Hair follicular keratinocyte (primary cell): ENCODE measurements around the gene TAAR6. TPM values are rescaled to one million over a fixed set of nuclear protein-coding genes. Genes with fewer than 3 reads are reported as not detected.

Experiments
- total RNA-seq: library from RNA; depleted of rRNA; stranded (reverse); fragments of >200 nt; gene quantifications from 2 replicates; pipeline ENCODE4 v1.2.3, GENCODE V29; 2015

The TAAR6 gene
- not detected in 2 replicates for total RNA-seq

GRCh38 chr6:132570221-132570777 is at the start of gene TAAR6:
TSS of gene TAAR6 (plus strand) at chr6:132570322. CDS start at chr6:132570322, 0 bp downstream.

DNA sequence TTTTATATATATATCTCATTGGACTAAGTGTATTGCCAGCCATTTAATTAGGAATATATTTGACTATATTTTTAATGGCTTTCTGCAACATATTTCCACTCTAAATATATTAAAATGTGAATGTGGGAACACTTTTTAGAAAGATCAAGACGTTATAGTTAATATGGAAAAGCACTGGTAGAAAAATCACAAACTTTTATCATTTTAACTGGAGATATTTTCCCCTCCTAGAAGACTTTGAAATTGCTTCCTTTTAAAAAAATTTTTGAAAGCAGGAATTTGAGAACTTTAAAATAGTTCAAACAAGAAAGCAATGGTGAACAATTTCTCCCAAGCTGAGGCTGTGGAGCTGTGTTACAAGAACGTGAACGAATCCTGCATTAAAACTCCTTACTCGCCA is 32.1 kb upstream of the TAAR6 start, which contains the start of gene TAAR9:
Gene TAAR9, plus strand, starts transcription at position 301 of the 400 bp plus-strand sequence. Its CDS starts 13 bp downstream, at position 314.

GRCh38 chr6:132552372-132552771 is 17.8 kb upstream of the TAAR6 start, which contains the start of gene TAAR8:
TSS of gene TAAR8 (plus strand) at chr6:132552672. CDS start at chr6:132552693, 21 bp downstream.

DNA sequence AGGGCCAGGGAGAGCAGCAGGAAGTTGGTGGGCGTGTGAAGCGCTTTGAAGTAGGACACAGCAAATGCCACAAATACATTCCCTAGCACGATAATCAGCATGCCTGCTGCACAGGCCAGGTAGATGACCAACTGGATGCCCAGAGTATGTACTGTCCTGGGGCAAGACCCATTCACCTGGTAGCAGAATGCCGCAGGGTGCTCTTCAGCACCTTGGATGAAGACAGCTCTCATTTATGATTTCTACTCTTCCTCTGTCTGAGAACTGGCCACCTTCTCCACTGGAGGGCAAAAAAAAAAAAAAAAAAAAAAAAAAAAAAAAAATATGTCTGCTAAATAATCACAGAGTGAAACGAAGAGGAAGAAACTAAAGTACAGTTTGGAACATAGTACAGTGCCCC is 19.3 kb downstream of the TAAR6 start, which contains the start of gene TAAR5:
Gene TAAR5, minus strand, starts transcription at position 288 of the 400 bp plus-strand sequence. Its CDS starts 55 bp downstream, at position 233.

Other genes with a start within 250 kb of the TAAR6 start
- gene MOXD1, start 168.8 kb upstream of the TAAR6 start, total RNA-seq = 3.4 and 4.3 TPM in 2 replicates
- 26.2 and 34.4 TPM in 2 replicates for gene STX7, start 57.2 kb upstream of the TAAR6 start, total RNA-seq
- gene TAAR9, start 32.0 kb upstream of the TAAR6 start, total RNA-seq = not detected in 2 replicates
- gene TAAR8, start 17.6 kb upstream of the TAAR6 start, total RNA-seq = not detected in 2 replicates
- gene TAAR5, start 19.4 kb downstream of the TAAR6 start, total RNA-seq = not detected in 2 replicates
- gene TAAR2, start 54.0 kb downstream of the TAAR6 start, total RNA-seq = not detected in 2 replicates
- not detected in 2 replicates for gene TAAR1, start 88.9 kb downstream of the TAAR6 start, total RNA-seq
- 0.46 and 0.70 TPM in 2 replicates for gene VNN1, start 143.7 kb downstream of the TAAR6 start, total RNA-seq
- gene VNN2, start 187.6 kb downstream of the TAAR6 start, total RNA-seq = not detected in 2 replicates
- 10.3 and 16.2 TPM in 2 replicates for gene SLC18B1, start 228.3 kb downstream of the TAAR6 start, total RNA-seq
- 3,386 and 3,476 TPM in 2 replicates for gene RPS12, start 244.2 kb downstream of the TAAR6 start, total RNA-seq